Left ventricle myocardium inferior (tissue), 1 donor: ENCODE results near the gene DOK6. TPM values are rescaled to one million over a fixed set of nuclear protein-coding genes. Genes with fewer than 3 reads are reported as not detected.

Source experiments
- DNase-seq: peaks from one replicate; pipeline ENCODE4 v3.0.0-alpha.2; 2020
- H3K27ac ChIP-seq: fragments of 200-600 bp; replicated peaks from 2 replicates; pipeline ENCODE4 v1.8.0; 2021
- H3K27me3 ChIP-seq: fragments of 200-600 bp; 2 replicates; pipeline ENCODE4 v1.8.0; 2021; ENCODE audit warnings: low read depth
- H3K36me3 ChIP-seq: fragments of 200-600 bp; 2 replicates; pipeline ENCODE4 v1.8.0; 2021
- H3K4me1 ChIP-seq: fragments of 200-600 bp; 2 replicates; pipeline ENCODE4 v1.8.0; 2021
- H3K4me3 ChIP-seq: fragments of 200-600 bp; 2 replicates; pipeline ENCODE4 v1.8.0; 2021; ENCODE audit warnings: mild to moderate bottlenecking, moderate library complexity
- H3K9me3 ChIP-seq: fragments of 200-600 bp; replicated peaks from 2 replicates; pipeline ENCODE4 v1.8.0; 2021
- intact Hi-C: fragments of 100-400 bp; cut with micrococcal nuclease; formaldehyde crosslinking; loops from one replicate; pipeline ENCODE4 v1.11.0; 2022
- total RNA-seq: library from RNA; stranded (reverse); fragmentation: NEBNext Ultra II Directional; extraction: Animal tissue kit (Norgen Biotek cat#: 25700); gene quantifications from one replicate; pipeline ENCODE4 v1.2.1, GENCODE V29; 2021
- TF ChIP-seq, protein P1 (sequence below): fragments of 200-600 bp; IDR thresholded peaks from 2 replicates; pipeline ENCODE4 v1.8.0; 2021; ENCODE audit warnings: antibody characterized with exemption, mild to moderate bottlenecking, borderline replicate concordance
- donor health status: DM: no; HTN: yes; CAD: no; lungs with severe emphysema.

Gene DOK6
- total RNA-seq, 1 donor from 2014 or later: 0.96 TPM

DNA sequence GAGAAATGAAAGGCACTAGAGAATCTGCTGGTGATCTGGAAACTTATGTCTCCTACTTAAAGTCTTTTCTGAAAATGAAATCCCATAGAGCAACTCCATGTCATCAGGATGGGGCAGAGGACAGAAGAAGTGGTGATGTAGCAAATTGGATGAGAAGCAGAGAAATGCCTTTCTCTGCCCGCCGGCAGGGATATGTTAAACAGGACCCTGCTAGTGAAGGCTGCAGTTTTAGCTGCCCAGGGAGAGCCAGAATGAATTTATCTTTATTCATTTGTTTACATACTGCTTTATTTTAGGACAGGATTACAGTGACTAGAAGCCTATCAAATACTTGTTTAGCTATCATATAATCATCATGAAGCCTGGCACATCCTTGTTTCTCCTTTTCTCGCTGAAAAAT lies 247.0 kb downstream of the DOK6 start:
- no peaks in the 10 kb centered on the region for H3K36me3 ChIP-seq
- H3K27me3 ChIP-seq: no peaks in the 10 kb centered on the region
- H3K4me1 ChIP-seq: no peaks in the 10 kb centered on the region
- H3K4me3 ChIP-seq: no peak overlapping the region
- no peak overlapping the region for H3K27ac ChIP-seq
- TF ChIP-seq, protein P1, sequence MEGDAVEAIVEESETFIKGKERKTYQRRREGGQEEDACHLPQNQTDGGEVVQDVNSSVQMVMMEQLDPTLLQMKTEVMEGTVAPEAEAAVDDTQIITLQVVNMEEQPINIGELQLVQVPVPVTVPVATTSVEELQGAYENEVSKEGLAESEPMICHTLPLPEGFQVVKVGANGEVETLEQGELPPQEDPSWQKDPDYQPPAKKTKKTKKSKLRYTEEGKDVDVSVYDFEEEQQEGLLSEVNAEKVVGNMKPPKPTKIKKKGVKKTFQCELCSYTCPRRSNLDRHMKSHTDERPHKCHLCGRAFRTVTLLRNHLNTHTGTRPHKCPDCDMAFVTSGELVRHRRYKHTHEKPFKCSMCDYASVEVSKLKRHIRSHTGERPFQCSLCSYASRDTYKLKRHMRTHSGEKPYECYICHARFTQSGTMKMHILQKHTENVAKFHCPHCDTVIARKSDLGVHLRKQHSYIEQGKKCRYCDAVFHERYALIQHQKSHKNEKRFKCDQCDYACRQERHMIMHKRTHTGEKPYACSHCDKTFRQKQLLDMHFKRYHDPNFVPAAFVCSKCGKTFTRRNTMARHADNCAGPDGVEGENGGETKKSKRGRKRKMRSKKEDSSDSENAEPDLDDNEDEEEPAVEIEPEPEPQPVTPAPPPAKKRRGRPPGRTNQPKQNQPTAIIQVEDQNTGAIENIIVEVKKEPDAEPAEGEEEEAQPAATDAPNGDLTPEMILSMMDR: no peak
- DNase-seq: no peak
- no peaks in the 10 kb centered on the region for H3K9me3 ChIP-seq
- intact Hi-C loops: no loop called here

DNA sequence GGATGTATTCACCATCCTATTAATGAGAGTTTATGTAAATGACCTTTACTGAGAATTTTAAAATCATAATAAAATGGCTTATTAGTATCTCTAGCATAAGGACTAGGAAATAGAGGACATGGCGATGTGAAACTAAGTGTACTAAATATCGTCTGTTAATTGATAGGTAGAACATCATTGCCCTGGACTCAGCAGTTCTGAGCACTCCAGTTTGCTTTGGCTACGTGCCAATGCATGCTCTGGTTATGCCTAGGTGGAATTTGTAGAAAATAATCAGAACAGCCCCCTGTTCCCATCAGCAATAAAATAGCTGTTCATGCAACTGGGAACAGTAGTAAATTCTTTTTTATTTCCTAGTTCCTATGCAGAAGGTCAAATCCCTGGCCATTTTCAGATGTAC lies 247.8 kb downstream of the DOK6 start:
- no peaks in the 10 kb centered on the region for H3K27me3 ChIP-seq
- TF ChIP-seq, protein P1: no peak
- DNase-seq: no peak
- no peaks in the 10 kb centered on the region for H3K4me1 ChIP-seq
- H3K27ac ChIP-seq: no peak overlapping the region
- intact Hi-C loops: no loop called here
- H3K9me3 ChIP-seq: no peaks in the 10 kb centered on the region
- H3K36me3 ChIP-seq: no peaks in the 10 kb centered on the region
- H3K4me3 ChIP-seq: no peak overlapping the region

DNA sequence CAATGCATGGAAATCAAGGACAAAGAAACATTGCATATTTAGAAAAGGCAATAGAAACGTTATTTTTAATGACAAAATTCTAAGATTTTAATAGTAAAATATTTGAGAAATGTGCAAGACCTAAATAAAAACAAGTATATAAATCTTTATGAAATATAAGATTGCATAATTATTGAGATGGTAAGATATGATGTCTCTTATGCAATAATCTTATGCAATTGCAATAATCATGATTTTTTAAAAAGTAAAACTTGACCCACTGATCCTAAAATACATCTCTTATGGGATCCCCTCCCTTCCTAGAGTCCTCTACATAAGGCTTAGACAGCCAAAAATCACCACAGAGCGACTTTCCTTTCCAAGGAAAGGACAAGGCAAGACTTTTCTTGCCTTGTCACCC lies 249.0 kb downstream of the DOK6 start:
- DNase-seq: no peak
- Histone ChIP-seq H3K36me3 (no peaks in the 10 kb centered on the region), H3K9me3 (no peaks in the 10 kb centered on the region), H3K27me3 (no peaks in the 10 kb centered on the region), H3K4me3 (no peak overlapping the region), H3K4me1 (no peaks in the 10 kb centered on the region), H3K27ac (no peak overlapping the region)
- intact Hi-C loops: no loop called here
- TF ChIP-seq, protein P1: no peak

DNA sequence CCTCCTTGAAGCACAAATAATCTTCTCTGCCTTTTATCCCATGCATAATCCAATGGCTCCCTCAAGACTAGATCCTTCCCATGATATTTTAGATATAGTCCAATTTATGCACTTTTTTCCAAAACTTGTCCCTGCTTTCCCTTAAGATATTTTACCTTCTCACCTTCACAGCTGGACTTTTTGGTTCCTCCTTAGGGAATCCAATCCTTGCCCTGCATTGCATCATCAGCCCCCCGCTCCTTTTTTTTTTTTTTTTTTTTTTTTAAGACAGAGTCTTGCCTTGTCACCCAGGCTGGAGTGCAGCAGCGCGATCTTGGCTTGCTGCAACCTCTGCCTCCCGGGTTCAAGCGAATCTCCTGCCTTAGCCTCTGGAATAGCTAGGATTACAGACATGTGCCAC lies 250.6 kb downstream of the DOK6 start:
- no peaks in the 10 kb centered on the region for H3K36me3 ChIP-seq
- no peaks in the 10 kb centered on the region for H3K27me3 ChIP-seq
- no peak overlapping the region for H3K4me3 ChIP-seq
- no peak for DNase-seq
- no peaks in the 10 kb centered on the region for H3K4me1 ChIP-seq
- H3K27ac ChIP-seq: no peak overlapping the region
- intact Hi-C loops: no loop called here
- no peaks in the 10 kb centered on the region for H3K9me3 ChIP-seq
- TF ChIP-seq, protein P1: no peak

DNA sequence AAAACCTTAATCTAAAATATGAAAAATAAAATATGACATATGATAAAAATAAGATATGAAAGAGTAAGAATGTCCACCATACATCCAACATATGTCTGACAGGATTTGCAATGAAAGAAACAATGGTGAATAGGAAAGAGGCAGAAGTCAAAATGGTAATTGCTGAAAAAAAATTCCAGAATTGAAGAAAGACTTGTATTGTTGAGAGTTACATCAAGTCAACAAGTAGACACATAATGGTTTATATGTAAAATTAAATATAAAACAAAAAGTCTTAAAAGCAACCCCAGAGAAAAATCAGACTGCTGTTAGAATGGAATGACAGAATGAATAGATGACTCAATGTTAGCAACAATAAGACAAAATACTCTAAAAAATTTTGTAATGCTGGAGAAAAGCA lies 255.1 kb downstream of the DOK6 start:
- no peaks in the 10 kb centered on the region for H3K36me3 ChIP-seq
- DNase-seq: no peak
- H3K27ac ChIP-seq: no peak overlapping the region
- no peaks in the 10 kb centered on the region for H3K9me3 ChIP-seq
- TF ChIP-seq, protein P1: no peak
- H3K4me3 ChIP-seq: no peak overlapping the region
- peaks cover 6% of the 10 kb centered on the region for H3K4me1 ChIP-seq
- intact Hi-C loops: no loop called here
- no peaks in the 10 kb centered on the region for H3K27me3 ChIP-seq

- Histone ChIP-seq H3K9me3 (no peaks in the 10 kb centered on the region), H3K36me3 (no peaks in the 10 kb centered on the region), H3K4me3 (no peak overlapping the region), H3K27me3 (no peaks in the 10 kb centered on the region), H3K4me1 (peaks cover 9% of the 10 kb centered on the region), H3K27ac (no peak overlapping the region)
- TF ChIP-seq, protein P1: no peak
- no peak for DNase-seq
- intact Hi-C loops: no loop called here
Observed at GRCh38 chr18:69658103-69658502, 257.4 kb downstream of the DOK6 start.
